CD4-positive, alpha-beta T cell treated with Interleukin-4 for 1 hour (primary cell): ENCODE results near the gene TAPT1.

Experiments used
- DNase-seq, 2 donors: peaks; one replicate each; pipeline ENCODE4 v3.0.0-alpha.2; 2020 to 2022

TAPT1 gene

GRCh38 chr4:16126714-16127113, 99.6 kb downstream of the TAPT1 start:
- DNase-seq, result no peak

- no peak for DNase-seq
Measured at GRCh38 chr4:16125571-16126445, 100.5 kb downstream of the TAPT1 start.

GRCh38 chr4:16124232-16124631, 102.0 kb downstream of the TAPT1 start:
- no peak for DNase-seq

- DNase-seq, result no peak
Measured at GRCh38 chr4:16123356-16124084, 102.8 kb downstream of the TAPT1 start.

GRCh38 chr4:16122784-16123183, 103.5 kb downstream of the TAPT1 start:
- no peak for DNase-seq

- DNase-seq, result no peak
Measured at GRCh38 chr4:16122308-16122711, 104.0 kb downstream of the TAPT1 start.

GRCh38 chr4:16120720-16121119, 105.6 kb downstream of the TAPT1 start:
- no peak for DNase-seq

- DNase-seq, result no peak
Measured at GRCh38 chr4:16119981-16120380, 106.3 kb downstream of the TAPT1 start.

- no peak for DNase-seq
Measured at GRCh38 chr4:16118090-16118489, 108.2 kb downstream of the TAPT1 start.

- no peak for DNase-seq
Measured at GRCh38 chr4:16117164-16117563, 109.1 kb downstream of the TAPT1 start.

GRCh38 chr4:16116493-16116990, 109.7 kb downstream of the TAPT1 start:
- DNase-seq, result no peak

GRCh38 chr4:16116019-16116418, 110.3 kb downstream of the TAPT1 start:
- DNase-seq, result no peak

- no peak for DNase-seq
Measured at GRCh38 chr4:16114546-16114945, 111.7 kb downstream of the TAPT1 start.

GRCh38 chr4:16113741-16114140, 112.5 kb downstream of the TAPT1 start:
- no peak for DNase-seq

GRCh38 chr4:16111533-16111932, 114.7 kb downstream of the TAPT1 start:
- no peak for DNase-seq

GRCh38 chr4:16110661-16111290, 115.5 kb downstream of the TAPT1 start:
- no peak for DNase-seq
